Breast epithelium (tissue), 3 donors: ENCODE measurements around the gene PVALEF.

ENCODE experiments used
- CTCF ChIP-seq, 3 donors: fragments of 450-650 bp; IDR thresholded peaks; one replicate each; pipeline ENCODE4 v1.5.1; 2016 to 2017; ENCODE audit warnings: antibody characterized with exemption in 3 of 3, mild to moderate bottlenecking in 3 of 3, moderate library complexity in 3 of 3
- POLR2A ChIP-seq: fragments of 450-650 bp; IDR thresholded peaks from one replicate; pipeline ENCODE4 v1.6.1; 2016; ENCODE audit warnings: antibody characterized with exemption, mild to moderate bottlenecking, moderate library complexity

DNA sequence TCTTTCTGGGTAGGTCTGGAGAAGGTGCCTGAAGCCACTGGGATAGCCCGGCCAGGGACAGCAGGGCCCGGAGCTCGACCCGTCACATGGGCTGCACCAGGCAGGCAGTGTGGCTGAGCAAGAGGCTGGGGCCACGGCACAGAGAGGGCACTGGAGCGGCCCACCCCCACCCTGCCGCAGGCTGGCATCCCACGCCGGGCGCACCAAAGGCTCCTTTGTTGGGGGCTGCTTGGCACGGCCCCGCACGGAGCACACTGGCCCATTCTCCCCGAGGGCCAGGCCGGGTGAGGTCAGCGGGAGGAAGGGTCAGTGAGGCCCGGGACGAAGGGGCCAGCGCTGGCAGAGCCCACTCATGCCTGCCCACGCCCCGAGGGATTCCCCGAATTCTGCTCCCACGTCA lies 36.5 kb upstream of the PVALEF start:
- TF ChIP-seq CTCF (IDR thresholded peaks at IDR 0.05) = no peak
- TF ChIP-seq POLR2A = no peak
